A673 (cell line): ENCODE results near the gene SOX6.

ENCODE experiments used
- CTCF ChIP-seq: fragments of 300-800, 200-600 bp; sonication (generic); conservative IDR thresholded peaks from 2 replicates; pipeline ENCODE4 v1.5.1; 2017; ENCODE audit warnings: low read depth, mild to moderate bottlenecking, antibody characterized with exemption, low read length, moderate library complexity, mixed read lengths
- EZH2 ChIP-seq: fragments of 200-600 bp; sonication (generic); IDR thresholded peaks from 2 replicates; pipeline ENCODE4 v1.6.1; 2017; ENCODE audit warnings: borderline replicate concordance, low read depth, mild to moderate bottlenecking, mixed read lengths, antibody characterized with exemption, low read length; ENCODE audit not compliant: poor library complexity, severe bottlenecking

- TF ChIP-seq CTCF = no peak
- no peak for TF ChIP-seq EZH2
Measured at GRCh38 chr11:15942936-15943335, 413.4 kb downstream of the SOX6 start.
